Measurements from ENCODE around the gene LCN12.

Gene LCN12

GRCh38 chr9:136944519-136945332 is 7.3 kb upstream of the LCN12 start, which contains the start of the genes C8G and FBXW5:
Gene C8G (plus strand): TSS chr9:136945243. CDS start chr9:136945321, 78 bp downstream.
Gene FBXW5 (minus strand): TSS chr9:136944738. CDS start chr9:136944083, 655 bp downstream.
- peak; percentile 60 to 95 (median 90) for DNase-seq

- no peak for DNase-seq
Measured at GRCh38 chr9:136945333-136946227, 6.5 kb upstream of the LCN12 start.

DNA sequence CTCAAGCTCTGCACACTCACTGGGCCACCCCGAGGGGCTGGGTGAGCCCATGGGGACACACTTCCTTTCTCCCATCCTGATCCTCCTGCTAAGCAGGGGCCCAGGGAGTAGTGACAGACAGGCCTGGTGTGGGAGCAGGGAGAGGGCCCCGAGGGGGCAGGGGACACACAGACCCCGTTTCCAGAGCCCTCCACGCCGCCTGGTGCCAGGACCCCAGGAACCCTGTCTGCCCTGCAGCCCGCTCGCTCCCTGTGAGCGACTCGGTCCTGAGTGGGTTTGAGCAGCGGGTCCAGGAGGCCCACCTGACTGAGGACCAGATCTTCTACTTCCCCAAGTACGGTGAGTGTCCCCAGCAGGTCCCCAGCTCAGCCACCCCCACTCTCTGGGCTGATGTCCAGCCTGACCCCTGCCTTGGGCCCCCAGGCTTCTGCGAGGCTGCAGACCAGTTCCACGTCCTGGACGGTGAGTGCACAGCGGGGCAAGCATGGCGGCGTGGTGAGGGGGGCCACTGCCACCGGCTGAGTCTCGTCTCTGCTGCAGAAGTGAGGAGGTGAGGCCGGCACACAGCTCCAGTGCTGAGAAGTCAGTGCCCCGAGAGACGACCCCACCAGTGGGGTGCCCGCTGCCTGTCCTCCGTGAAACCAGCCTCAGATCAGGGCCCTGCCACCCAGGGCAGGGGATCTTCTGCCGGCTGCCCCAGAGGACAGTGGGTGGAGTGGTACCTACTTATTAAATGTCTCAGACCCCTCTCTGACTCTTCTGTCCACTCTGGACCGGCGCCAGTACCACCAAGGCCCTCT is 5.6 kb upstream of the LCN12 start:
- no peak for DNase-seq

DNA sequence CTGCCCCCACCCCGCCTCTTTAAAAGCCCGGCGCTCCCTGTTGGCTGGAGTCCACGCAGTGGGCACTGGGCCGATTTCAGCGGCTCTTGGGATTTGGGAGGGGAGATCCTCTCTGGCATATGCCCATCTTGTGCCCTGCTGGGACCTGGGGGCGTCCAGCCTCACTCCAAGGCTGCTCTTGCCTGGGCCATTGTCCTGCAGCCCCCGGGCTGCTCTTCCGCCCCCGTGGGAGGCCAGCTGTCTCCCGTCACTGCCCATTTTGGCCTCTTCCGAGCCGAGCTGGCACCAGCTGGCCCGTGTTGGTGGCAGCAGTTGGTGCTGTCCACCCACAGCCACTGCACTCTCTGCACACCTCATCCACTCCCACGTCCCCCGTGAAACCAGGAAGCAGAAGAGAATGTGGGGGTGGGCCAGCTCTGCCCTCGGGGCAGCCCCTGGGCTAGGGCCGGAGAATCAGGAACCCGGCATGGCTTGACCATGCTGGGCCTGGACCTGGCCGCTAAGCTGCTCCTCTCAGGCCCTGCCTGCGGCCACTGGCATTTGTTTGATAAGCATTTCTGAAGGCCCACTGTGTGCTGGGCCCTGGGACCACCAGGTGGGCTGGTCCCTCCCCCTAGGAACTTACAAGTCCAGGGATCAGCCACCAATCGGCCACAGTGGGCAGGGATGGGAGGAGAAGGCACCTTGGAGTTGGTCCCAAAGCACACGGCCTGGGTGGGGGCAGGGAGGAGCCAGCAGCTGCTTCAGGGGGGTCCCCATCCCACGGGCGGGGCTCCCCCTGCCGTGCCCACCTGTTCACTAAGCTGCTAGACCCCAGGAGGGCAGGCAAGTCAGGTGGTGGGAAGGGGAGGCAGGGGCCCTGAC is 4.8 kb upstream of the LCN12 start:
- DNase-seq = peak in 20 of 58 donors; percentile 21 to 63 (median 40)

DNA sequence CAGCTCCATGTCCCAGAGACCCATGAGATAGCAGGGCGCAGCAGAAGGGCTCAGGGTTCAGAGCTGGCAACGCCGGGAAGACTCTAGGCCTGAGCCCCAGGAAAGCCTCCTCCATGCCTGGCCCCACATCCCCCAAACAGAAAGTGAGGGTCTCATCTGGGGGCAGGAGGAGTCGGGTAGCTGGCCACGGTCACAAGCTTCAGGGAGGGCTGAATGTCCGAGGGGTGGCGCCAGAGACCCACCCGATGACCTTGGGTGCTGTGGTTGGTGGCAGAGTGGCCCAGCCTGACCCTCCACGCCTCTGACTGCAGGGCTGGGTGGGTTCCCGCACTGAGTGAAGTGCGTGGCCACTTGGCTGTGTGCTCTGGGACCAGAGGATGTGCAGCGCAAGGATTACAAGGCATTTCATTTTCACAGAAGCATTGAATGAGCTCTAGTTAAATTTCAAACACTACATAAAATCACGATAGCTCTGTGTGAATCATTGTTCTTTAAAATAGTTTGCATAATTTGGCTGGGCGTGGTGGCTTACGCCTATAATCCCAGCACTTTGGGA is 4.0 kb upstream of the LCN12 start:
- peak in 44 of 58 donors; percentile 16 to 78 (median 57) for DNase-seq

DNA sequence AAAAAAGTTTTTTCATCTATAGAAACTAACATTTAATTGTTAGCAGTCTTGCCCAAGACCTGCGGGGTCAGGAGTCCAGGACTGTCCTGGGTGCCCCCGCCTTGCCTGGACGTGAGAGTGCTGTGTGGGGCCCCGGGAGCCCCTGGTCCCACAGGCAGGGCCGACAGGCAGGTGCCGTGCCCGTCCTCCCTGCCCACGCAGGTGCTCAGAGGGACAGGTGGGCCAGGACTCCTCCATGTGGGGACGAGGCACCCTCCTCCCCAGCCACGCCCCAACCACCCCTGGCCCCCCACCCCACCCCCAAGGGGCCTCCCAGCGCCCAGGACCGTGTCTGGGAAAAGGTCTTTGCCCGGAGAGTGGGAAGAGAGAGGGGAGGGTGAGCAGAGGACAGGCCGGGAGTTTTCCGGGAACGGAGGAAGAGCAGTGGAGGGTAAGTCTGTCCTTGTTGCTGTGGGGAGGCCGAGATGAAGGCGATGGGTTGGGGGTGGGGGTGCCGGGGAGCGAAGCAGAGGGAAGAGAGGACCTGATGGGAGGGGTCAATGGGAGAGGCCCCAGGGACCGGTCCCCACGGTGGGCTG is 2.7 kb upstream of the LCN12 start:
- DNase-seq = no peak

- DNase-seq = peak; percentile 67 to 98 (median 94)
Measured at GRCh38 chr9:136949817-136950655, 2.0 kb upstream of the LCN12 start.

- peak in 4 of 58 donors; percentile 38 to 53 (median 42) for DNase-seq
Measured at GRCh38 chr9:136950656-136951276, 1.3 kb upstream of the LCN12 start.

DNA sequence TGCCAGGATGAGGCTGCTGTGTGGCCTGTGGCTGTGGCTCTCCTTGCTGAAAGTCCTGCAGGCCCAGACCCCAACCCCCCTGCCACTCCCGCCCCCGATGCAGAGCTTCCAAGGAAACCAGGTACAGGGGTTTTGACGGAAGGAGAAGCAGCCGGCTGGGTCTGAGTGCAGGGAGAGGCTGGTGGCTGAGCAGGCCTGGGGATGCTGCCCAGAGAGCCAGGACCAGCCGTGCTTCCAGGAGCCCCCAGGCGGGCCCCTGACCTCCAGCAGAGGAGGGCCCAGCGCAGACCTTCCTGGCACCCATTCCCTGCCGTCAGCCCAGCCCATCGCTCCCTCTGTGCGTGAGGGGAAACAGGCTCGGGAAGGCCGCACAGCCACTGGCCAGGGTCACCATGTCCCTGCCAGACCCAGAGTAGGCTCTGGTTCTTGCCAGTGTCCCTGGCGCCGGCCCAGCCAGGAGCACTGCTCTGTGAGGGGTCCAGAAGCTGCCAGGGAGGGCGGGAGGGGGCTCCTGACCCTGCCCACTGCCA is 313 bp downstream of the LCN12 start:
- DNase-seq = peak in 37 of 58 donors; percentile 17 to 78 (median 58)

DNA sequence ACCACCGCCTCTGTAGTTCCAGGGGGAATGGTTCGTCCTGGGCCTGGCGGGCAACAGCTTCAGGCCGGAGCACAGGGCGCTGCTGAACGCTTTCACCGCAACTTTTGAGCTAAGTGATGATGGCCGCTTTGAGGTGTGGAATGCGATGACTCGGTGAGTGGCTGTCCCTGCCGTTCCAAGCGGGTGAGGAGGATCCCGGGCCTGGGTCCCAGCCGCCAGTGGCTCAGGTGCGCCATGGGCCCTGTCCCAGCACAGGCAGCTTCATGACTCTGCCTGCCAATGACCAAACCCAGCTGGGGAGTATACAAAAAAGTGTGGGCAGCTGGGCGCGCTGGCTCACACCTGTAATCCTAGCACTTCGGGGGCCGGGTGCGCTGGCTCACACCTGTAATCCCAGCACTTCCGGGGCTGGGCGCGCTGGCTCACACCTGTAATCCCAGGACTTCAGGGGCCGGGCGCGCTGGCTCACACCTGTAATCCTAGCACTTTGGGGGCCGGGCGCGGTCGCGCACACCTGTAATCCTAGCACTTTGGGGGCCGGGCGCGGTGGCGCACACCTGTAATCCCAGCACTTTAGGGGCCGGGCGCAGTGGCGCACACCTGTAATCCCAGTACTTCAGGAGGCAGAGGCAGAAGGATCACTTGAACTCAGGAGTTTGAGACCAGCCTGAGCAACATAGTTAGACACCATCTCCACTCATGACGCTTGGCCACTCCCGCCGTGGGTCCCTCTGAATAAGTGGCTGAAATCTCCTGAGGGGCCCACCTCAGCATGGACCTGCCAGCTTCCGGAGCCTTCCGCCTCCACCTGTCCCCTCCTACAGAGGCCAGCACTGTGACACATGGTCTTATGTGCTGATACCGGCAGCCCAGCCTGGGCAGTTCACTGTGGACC is 1.1 kb downstream of the LCN12 start:
- DNase-seq = no peak

DNA sequence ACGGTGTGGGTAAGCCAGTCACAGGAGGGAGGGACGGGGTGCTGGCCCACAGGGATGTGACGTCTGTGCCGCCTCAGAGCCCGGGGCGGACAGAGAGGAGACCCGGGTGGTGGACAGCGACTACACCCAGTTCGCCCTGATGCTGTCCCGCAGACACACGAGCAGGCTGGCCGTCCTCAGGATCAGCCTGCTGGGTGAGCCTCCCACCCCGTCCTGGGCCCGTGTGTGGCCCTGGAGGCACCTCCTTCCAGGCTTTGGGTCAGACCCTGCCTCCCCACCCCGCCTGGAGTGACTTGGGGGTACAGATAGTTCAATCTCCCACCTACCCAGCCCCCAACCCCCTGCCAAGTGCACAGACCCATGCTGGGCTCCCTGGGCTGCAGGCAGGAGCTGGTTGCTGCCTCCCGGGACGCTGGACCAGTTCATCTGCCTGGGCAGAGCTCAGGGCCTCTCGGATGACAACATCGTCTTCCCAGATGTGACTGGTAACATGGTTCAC is 1.7 kb downstream of the LCN12 start:
- no peak for DNase-seq

DNA sequence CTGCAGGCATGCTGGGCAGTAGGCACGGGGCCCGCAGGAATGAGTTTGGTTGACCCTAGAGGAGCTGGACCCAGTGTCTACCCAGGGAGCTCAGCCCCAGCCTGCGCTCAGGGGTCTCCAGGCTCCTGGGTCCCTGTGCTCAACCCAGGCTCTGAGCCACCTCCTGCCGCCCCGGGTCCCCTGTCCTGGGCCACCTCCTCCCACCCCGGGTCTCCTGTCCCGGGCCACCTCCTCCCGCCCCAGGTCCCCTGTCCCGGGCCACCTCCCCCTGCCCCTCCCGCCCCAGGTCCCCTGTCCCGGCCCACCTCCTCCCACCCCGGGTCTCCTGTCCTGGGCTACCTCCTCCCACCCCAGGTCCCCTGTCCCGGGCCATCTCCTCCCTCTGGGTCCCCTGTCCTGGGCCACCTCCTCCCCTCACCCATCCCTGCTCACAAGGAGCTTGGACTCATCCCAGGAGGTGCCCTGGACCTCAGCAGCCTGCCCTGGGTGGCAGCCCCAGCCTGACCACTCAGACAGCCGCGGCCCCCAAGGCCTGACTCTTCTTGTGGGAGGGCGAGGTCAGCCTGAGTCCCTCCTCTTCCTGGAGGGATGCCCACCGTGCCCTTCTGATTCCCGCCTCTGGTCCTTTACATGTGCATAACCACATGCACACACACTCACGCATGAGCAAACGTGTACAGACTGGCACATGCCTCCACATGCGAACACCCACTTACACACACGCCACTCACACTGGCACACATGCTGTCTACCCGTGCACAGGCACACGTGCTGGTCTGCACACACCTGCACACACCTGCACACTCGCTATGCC is 2.4 kb downstream of the LCN12 start:
- DNase-seq = no peak

DNA sequence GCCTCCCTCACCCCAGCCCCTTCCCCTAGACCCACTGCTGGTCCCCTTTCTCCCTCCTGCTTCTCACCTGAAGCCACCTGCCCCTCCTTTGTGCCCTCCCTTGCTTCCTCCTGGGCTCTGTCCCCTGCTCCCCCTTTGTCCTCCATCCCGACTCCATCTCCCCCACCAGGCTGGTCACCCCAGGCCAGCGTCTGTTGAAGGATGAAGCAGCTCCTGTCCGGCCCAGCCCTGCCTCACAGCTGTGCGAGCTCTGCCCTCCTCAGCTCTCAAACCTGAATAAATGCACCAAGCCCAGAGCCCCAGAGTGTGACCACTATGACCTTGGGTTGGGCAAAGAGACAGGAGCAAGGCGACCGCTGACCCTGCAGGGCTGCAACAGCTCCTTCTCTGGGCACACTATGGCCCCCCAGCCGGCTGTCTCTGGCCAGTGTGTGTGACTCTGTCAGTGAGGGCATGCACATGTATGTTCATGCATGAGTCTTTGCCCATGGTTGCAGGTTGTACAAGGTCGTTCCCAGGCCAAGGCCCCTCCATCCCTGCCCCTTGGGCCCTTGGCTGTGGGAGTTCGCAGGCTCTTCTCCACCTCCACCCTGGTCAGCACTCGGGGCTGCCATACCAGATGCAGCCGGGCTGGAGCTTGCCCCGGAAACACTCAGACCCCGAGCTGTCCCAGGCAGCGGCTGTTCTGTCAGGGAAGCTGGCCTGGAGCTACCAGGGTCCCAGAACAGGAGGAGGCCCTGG is 3.3 kb downstream of the LCN12 start:
- DNase-seq = no peak

- no peak for DNase-seq
Measured at GRCh38 chr9:136955943-136956335, 3.9 kb downstream of the LCN12 start.

- no peak for DNase-seq
Measured at GRCh38 chr9:136956604-136957003, 4.5 kb downstream of the LCN12 start.

All from anterior cingulate cortex (tissue), 58 donors.